Stimulated activated CD4-positive, alpha-beta T cell treated with anti-CD3 and anti-CD28 coated beads, TNF-alpha, amount 100 ng/mL, for 1 hour (primary cell): ENCODE data around the gene PPIP5K1.
"Not testable (repeated sequence)": the region's sequence is repeated elsewhere in the genome, so short reads cannot be mapped to it uniquely, and the experiment has no call there.

ENCODE experiments used
- DNase-seq, 3 donors: peaks; one replicate each; pipeline ENCODE4 v3.0.0-alpha.2; 2020; ENCODE audit warnings: low read depth in 3 of 3, low spot score in 1 of 3

The PPIP5K1 gene

GRCh38 chr15:43545426-43545825, 44.6 kb downstream of the PPIP5K1 start:
- no peak for DNase-seq

DNA sequence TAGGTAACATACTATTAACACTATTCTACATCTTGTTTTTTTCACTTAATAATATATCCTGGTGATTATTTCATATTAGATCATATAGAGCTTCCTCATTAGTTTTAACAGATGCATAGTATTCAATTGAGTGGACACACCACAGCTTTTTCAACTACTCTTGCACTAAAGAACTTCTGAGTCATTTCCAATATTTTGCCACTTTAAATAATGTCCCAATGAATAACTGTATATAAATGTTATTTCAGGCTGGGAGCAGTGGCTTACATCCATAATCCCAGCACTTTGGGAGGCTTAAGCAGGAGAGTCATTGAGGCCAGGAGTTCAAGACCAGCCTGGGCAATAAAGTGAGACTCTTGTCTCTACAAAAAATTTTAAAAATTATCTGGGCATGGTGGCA, 45.7 kb downstream of the PPIP5K1 start:
- DNase-seq, result no peak

GRCh38 chr15:43541785-43542184, 48.2 kb downstream of the PPIP5K1 start:
- no peak for DNase-seq

- DNase-seq, result no peak
Observed at GRCh38 chr15:43538091-43538490, 51.9 kb downstream of the PPIP5K1 start.

DNA sequence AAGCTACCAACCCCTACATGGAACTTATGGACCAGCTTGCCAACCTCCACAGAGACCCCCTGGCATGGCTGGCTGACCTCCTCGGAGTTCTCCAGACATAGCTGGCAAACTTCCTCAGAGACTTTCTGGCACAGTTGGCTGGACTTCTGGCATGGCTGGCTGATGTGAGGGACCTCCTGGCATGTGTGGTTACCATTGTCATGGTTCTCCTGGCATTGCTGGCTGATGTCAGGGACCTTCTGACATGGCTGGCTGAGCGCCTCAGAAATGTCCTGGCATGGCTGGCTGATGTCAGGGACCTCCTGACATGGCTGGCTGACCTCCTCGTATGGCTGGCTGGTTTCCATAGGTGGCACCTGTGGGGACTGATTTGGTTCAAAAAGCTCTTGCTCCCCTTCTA, 55.1 kb downstream of the PPIP5K1 start:
- no peak for DNase-seq

- not testable (repeated sequence) for DNase-seq
Observed at GRCh38 chr15:43532826-43533225, 57.2 kb downstream of the PPIP5K1 start.

DNA sequence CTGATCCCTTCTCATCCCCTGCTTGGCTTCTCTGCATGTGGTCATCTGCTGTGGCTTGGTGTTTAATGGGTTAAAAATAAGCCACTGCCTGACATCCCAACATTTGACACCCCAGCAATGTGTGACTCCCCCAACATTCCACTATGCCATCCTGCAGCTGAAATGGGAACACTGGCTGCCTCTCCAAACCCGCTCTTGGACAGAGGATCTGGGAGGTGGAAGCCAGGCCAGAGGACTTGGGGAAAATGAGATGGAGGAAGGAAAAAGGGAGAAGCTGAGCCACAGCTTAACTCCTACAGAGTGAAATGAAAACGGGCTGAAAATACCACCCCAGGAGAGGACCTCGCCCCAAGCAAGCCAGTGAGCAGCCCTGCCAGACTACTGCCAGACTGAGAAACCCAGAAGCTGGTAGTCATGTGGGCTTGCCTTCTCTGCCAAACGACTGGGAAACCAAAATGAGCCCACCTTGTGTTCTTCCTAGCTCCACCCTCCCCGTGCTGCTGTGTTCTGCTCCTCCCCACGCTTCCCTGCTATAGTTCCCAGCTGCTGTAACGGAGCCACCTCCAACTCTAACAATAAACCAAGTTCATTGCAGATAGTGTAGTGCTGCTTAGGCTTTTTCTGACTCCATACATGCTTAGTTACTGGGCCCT, 58.9 kb downstream of the PPIP5K1 start:
- DNase-seq, result no peak

DNA sequence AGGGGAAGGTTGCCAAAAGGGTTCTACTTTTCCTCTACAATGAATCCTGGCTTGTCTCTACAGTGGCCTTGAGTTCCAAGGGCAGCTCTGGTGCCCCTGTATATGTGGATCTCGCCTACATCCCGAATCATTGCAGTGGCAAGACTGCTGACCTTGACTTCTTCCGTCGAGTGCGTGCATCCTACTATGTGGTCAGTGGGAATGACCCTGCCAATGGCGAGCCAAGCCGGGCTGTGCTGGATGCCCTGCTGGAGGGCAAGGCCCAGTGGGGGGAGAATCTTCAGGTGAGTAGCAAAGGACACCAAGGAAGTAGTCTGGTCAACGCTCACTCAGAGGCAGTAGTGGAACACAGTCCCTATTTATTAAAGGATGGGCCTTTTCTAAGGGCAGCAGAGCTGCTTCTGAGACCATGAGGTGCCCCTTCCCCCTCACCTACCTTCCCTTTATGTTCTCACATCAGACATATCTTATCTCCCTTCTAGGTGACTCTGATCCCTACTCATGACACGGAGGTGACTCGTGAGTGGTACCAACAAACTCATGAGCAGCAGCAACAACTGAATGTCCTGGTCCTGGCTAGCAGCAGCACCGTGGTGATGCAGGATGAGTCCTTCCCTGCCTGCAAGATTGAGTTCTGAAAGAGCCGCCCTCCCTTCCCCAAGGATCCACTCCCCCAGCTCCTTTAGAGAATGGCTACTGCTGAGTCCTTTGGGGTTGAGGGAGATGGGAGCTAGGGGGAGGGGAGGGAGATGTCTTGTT, 60.2 kb downstream of the PPIP5K1 start:
- no peak for DNase-seq

DNA sequence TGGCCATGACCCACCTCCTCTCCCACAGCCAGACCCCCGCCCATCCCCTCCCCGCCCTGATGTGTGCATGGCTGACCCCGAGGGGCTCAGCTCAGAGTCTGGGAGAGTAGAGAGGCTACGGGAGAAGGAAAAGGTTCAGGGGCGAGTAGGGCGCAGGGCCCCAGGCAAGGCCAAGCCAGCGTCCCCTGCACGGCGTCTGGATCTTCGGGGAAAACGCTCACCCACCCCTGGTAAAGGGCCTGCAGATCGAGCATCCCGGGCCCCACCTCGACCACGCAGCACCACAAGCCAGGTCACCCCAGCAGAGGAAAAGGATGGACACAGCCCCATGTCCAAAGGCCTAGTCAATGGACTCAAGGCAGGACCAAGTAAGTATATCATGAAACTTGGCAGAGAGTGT, 60.9 kb downstream of the PPIP5K1 start:
- DNase-seq, result no peak

- no peak for DNase-seq
Observed at GRCh38 chr15:43528542-43529007, 61.4 kb downstream of the PPIP5K1 start.

DNA sequence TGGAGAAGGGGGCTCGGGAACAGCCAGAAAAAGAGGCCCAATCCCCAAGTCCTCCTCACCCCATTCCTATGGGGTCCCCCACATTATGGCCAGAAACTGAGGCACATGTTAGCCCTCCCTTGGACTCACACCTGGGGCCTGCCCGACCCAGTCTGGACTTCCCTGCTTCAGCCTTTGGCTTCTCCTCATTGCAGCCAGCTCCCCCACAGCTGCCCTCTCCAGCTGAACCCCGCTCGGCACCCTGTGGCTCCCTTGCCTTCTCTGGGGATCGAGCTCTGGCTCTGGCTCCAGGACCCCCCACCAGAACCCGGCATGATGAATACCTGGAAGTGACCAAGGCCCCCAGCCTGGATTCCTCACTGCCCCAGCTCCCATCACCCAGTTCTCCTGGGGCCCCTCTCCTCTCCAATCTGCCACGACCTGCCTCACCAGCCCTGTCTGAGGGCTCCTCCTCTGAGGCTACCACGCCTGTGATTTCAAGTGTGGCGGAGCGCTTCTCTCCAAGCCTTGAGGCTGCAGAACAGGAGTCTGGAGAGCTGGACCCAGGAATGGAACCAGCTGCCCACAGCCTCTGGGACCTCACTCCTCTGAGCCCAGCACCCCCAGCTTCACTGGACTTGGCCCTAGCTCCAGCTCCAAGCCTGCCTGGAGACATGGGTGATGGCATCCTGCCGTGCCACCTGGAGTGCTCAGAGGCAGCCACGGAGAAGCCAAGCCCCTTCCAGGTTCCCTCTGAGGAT, 62.0 kb downstream of the PPIP5K1 start:
- no peak for DNase-seq

DNA sequence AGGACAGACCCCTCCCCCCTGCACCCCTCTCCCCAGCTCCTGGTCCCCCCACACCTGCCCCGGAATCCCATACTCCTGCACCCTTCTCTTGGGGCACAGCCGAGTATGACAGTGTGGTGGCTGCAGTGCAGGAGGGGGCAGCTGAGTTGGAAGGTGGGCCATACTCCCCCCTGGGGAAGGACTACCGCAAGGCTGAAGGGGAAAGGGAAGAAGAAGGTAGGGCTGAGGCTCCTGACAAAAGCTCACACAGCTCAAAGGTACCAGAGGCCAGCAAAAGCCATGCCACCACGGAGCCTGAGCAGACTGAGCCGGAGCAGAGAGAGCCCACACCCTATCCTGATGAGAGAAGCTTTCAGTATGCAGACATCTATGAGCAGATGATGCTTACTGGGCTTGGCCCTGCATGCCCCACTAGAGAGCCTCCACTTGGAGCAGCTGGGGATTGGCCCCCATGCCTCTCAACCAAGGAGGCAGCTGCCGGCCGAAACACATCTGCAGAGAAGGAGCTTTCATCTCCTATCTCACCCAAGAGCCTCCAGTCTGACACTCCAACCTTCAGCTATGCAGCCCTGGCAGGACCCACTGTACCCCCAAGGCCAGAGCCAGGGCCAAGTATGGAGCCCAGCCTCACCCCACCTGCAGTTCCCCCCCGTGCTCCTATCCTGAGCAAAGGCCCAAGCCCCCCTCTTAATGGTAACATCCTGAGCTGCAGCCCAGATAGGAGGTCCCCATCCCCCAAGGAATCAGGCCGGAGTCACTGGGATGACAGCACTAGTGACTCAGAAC, 62.8 kb downstream of the PPIP5K1 start:
- no peak for DNase-seq

DNA sequence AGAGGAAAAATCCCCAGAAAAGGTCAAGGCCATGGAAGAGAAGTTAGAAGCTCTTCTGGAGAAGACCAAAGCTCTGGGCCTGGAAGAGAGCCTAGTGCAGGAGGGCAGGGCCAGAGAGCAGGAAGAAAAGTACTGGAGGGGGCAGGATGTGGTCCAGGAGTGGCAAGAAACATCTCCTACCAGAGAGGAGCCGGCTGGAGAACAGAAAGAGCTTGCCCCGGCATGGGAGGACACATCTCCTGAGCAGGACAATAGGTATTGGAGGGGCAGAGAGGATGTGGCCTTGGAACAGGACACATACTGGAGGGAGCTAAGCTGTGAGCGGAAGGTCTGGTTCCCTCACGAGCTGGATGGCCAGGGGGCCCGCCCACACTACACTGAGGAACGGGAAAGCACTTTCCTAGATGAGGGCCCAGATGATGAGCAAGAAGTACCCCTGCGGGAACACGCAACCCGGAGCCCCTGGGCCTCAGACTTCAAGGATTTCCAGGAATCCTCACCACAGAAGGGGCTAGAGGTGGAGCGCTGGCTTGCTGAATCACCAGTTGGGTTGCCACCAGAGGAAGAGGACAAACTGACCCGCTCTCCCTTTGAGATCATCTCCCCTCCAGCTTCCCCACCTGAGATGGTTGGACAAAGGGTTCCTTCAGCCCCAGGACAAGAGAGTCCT, 63.6 kb downstream of the PPIP5K1 start:
- DNase-seq, result no peak

DNA sequence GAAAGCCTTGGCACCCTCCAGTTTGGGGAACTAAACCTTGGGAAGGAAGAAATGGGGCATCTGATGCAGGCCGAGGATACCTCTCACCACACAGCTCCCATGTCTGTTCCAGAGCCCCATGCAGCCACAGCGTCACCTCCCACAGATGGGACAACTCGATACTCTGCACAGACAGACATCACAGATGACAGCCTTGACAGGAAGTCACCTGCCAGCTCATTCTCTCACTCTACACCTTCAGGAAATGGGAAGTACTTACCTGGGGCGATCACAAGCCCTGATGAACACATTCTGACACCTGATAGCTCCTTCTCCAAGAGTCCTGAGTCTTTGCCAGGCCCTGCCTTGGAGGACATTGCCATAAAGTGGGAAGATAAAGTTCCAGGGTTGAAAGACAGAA, 64.9 kb downstream of the PPIP5K1 start:
- DNase-seq, result no peak

GRCh38 chr15:43524254-43524845, 65.7 kb downstream of the PPIP5K1 start:
- DNase-seq, result no peak

DNA sequence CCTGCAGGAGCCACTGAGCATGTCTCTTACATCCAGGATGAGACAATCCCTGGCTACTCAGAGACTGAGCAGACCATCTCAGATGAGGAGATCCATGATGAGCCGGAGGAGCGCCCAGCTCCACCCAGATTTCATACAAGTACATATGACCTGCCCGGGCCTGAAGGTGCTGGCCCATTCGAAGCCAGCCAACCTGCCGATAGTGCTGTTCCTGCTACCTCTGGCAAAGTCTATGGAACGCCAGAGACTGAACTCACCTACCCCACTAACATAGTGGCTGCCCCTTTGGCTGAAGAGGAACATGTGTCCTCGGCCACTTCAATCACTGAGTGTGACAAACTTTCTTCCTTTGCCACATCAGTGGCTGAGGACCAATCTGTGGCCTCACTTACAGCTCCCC, 66.4 kb downstream of the PPIP5K1 start:
- DNase-seq, result no peak

DNA sequence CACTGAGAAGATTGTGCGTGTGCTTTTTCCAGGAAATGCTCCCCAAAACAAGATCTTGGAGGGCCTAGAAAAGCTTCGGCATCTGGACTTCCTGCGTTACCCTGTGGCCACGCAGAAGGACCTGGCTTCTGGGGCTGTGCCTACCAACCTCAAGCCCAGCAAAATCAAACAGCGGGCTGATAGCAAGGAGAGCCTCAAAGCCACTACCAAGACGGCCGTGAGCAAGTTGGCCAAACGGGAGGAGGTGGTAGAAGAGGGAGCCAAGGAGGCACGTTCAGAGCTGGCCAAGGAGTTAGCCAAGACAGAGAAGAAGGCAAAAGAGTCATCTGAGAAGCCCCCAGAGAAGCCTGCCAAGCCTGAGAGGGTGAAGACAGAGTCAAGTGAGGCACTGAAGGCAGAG, 67.8 kb downstream of the PPIP5K1 start:
- DNase-seq, result no peak

DNA sequence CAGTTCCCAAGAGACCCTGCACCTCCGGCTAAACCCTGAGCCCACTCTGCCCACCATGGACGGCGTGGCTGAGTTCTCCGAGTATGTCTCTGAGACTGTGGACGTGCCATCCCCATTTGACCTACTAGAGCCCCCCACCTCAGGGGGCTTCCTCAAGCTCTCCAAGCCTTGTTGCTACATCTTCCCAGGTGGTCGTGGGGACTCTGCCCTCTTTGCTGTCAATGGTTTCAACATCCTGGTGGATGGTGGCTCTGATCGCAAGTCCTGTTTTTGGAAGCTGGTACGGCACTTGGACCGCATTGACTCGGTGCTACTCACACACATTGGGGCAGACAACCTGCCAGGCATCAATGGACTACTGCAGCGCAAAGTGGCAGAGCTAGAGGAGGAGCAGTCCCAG, 68.6 kb downstream of the PPIP5K1 start:
- no peak for DNase-seq

DNA sequence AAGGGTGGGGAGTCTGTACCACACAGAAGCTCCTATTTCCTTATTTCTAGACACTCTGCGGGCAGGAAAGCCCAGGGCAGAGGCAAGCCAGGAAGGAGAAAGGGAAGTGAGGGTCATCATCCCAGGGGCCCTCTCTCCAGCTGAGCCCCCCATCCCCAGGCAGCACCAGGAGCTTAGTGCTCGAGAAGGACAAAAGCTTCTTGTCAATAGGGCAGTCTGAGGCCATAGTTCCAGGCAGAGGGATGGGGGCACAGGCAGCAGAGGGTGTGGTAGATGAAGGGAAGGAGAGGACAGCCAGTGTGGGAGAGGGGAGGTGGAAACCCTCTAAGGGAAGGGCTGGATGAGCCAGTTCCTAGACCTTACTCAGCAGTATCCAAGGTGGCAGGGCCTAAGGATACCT, 69.9 kb downstream of the PPIP5K1 start:
- DNase-seq, result no peak

- no peak for DNase-seq
Observed at GRCh38 chr15:43519196-43519595, 70.8 kb downstream of the PPIP5K1 start.
